Stimulated activated CD8-positive, alpha-beta memory T cell treated with anti-CD3 and anti-CD28 coated beads, Interleukin-12 subunit alpha, Interleukin-12 subunit beta, amount 100 ng/mL, for 1 hour (primary cell): ENCODE measurements around the gene RELN.

Experiments
- DNase-seq: peaks from one replicate; pipeline ENCODE4 v3.0.0-alpha.2; 2020; ENCODE audit warnings: low read depth

RELN gene

DNA sequence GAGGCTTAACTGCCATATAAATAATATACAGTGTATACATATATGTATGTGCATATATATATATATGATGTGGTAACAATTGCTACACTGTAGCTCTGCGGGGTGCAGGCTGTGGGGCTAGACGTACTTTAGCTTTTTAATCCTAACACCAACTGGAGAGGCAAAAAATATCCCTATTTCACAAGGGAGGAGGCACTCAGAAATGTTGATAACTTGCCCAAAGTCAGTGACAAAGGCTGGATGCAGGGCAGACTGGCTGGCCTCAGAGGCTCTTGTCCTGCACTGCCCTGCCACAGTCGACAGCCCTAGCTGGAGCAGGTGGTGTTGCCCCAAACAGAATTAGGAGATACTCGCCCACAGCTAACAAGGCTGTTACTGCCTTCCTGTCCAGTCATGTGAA is 1.5 kb upstream of the RELN start:
- DNase-seq: no peak

DNA sequence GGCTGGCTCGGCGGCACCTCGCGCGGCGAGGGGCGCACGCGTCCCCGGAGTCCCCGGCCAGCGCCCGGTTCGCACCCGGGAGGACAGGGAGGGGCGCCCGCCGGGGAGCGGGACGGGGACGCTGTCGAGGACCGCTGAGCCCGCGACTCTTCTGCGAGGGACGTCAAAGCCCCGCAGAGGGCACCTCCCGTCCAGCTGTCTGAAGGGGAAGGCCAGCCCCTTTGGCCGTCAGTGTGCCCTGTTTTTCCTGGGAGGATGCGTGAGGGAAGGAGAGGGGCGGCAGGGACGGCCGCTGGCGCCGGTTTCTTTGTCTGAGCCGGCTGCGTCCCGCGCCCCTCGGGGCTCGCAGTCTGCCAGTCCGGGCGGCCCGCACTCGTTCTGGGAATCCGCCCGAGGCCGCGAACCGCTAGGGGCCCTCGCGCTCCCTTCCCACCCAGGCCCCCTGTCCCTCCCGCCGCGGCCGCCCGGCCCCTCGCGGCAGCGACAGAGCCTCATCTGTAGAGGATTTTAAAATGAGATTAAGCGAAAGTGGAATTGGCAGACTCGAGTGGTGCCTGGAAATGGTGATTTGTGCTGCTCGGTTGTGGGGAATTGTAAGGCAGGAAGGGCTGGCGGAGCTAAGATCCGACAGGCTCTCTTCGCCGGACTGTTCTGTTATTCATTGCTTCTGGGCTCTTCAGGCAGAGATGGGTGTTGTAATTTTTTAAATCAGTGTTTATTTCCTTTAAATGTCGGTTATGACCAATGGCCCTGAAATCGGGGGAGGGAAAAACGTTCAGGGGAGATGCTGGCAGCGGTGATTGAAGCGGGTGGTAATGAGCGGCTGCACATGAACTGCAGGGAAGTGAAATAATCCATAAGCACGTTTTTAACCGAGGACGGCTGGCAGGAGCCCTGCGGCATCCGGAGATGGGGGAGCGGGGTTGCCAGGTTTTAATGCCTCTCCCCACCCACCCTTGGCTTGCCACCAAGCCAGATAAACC is 618 bp upstream of the RELN start:
- DNase-seq: no peak

DNA sequence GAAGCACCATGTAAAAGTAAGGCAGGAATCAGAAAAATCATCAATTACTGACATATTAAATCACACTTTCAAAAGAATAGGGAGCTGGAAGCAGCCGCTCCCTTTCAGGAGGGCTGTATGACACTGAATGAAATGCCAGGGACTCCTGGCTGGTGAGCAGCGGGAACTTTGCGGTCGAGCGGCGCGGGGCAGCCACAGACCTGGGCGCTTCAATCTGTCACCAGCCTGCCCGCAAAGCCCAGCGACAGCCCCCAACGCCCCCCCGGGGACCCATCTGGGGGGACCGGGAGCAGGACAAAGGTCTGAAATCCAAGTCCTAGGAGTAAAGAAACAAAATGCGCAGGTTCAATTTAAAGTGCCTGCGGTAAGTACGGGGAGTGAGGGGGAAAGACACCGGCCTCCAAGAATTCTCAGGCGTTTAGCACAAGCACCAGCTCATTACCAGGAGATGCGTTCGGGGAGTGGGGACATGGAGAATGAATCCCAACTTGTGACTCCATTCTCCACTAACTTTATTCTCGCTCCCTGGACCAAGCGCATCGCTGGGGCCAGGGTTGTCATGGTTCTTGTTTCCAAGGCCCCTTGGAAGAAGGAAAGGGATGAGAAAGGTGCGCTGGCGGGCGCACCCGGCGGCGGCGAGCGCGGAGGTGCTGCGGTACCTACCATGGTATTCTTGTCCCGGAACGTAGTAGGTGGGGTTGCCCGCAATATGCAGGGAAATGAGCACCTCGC is 824 bp downstream of the RELN start:
- DNase-seq: no peak

DNA sequence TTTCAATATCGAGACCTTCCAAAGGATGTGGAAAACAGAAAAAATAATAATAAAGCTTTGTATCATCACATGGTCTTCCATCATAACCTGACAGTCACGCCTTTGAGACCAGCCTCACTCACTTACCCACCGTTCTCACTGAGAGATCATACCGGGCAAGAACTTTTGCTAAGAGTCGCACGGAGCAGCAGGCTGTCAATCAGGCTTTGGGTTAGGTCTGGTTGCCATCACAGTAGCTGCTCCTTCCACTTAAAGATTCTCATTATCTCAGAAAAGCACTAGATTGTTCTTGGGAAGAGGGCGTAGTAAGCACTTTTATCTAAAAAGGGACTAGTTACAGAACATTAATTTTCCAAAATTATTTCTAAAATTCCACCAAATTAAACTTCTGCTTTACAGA is 2.0 kb downstream of the RELN start:
- no peak for DNase-seq

DNA sequence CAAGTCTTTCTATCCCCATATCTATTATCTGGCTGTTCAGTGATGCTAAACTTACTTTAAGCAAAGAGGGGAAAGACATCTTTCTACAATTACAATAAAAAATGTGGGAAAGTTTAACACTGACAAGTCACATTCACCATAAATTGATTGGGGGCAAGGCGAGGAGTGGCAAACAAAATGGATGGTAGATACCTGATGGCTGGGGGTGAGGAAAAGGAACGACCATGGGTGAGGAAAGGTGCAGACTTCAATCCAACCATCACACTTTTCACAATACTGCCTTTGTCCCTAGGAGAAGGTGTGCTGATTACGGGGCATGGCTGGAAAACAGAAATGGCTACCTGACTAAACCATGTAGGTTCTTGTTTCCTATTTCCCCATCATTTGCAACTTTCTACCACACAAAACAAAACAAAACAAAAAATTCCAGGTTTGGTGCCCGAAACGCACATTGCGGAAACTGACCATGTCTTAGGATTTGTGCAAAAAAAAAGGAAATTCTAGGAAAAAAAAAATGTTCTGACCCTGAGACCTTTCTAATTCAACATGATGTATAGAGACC is 3.8 kb downstream of the RELN start:
- no peak for DNase-seq

DNA sequence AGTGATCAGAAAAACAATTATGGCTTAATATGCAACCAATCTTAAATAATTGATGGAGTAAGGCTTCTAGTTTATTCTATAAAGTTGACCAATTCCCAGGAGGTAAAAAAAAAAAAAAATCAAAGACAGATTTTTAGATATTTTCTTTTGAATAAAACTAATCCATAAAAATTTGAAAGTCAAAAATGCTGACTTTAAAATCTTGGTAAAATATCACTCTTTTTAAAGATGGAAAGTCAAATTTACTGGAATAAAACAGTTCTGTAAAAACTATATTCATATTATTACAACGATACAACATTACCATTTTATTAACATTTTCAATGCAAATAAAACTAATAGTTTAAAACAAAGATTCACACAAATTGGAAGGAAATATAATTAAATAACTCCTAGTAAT is 5.4 kb downstream of the RELN start:
- no peak for DNase-seq

DNA sequence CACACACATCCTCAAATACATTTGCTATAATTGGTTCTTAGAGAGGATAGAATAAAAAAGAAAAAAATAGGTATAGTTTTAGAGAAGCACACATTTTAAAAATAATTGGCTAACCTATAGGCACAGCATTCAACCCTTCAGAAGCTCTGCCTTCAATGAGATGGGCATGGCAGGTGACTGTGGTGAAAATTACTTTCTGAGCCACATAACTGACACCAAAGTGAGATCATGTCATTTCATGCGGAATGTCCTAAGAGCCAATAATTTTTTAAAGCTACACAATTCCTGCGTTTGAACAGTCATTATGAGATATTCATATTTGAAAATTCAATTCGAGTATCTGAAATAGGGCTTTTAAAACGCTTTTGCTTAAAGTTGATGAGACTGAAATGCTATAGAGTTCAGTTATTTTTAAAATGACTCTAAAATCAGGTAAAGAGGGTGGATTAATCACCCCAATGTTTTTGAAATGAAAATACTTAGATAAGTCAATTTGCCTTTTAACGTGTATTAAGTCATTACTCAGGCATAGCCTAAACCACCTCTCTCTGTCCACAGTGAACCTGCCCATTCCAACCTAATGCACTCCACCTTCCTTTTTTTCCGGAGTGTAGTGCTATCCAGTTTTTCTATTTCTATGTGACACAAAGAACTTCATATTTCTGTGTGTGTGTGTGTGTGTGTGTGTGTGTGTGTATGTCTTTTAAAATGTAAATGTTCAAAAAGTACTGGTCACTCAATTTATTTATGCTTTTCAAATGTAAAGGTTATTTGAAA is 6.1 kb downstream of the RELN start:
- DNase-seq: no peak

DNA sequence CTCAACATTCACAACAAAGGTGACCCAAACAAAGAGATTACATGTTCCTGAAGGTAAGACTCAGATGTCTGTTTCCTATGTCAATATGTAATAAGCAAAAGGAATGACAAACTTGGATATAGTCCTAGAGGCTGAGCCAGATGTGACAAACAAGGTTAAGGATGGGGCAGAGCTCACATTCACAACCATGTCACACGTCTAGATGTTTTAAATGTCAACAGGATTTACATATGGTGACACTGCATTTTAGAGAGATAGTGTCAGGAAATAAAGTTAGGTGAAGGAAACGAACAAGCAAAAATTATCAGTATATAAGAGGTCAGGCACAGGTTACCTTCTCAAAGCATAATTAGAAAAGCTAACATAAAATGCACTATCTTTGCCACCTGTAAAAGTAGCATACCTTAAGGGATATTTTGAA is 8.4 kb downstream of the RELN start:
- DNase-seq: no peak

DNA sequence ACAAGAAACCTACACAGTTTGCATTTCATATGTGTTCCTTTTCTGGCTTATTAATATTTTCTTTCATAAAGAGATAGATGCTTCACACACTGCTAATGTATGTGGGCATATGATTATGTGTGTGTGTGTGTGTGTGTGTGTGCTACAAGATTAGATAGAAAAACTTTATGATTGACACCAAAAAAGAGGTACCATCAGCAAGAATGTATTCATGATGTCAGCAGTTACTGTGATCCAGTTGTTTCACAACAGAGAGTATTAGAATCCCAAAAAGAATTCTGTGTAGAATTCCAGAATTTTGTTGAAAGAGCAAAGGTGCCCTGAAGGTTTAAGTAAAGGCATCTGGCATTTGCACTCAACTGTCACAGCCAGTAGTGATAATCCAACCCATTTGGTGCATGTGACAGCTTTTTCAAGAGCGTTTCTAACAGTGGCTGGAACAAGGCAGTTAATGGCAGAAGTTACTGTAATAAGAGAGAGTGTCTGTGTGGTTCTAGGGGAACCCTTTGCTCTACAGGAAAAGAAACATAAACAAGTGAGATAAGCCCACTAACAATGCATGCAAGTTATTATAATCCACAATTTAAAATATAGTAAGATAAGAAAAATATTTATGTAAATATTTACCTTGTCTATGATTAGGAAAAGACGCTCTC is 16.6 kb downstream of the RELN start:
- DNase-seq: no peak

DNA sequence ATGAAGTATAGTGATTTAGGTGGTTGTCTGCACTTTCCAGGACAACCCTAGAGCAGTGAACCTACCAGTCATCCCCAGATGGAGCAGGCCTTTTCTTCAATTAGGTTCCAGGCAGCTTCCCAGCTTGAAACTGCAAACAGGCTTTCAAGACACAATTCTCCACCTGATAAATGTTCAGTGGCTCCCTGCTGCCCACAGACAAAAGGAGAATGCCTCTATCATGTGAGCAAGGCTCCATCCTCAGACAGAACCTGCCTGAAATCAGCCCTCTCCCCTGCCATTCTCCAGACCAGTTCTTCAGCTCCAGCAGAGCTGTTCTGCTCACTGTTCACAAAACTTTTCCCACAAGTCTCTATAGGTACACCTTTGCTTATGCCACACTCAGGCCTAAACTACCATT is 22.1 kb downstream of the RELN start:
- DNase-seq: no peak

DNA sequence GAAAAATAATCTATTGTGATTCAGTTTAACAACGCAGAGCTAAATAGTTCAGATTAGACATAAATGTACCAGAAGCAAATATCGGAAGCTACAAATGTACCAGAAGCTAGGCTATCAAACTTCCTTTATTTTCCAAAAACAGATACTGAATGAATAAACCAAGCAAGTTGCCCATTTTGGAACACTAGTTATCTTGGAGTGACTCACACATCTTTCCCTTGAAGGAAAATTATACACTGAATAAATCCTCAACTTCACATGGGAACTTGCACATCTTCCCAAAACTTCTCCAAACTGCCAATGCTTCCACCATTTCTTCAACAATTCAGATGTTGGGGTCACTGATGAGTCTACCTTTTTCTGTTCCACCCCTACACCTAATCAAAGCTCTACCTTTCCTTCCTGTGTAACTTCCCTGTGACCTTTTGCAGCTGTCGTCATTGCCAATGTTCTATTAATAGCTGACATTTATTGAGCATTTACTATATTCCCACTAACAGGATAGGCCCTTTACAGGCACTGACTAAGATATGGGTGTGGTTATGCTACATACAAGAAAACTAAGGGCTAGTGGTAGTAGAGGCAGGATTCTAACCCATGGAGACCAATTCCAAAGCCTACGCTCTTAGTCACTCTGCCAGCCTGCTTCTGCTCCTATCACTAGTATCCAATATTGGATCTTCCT is 22.7 kb downstream of the RELN start:
- no peak for DNase-seq

DNA sequence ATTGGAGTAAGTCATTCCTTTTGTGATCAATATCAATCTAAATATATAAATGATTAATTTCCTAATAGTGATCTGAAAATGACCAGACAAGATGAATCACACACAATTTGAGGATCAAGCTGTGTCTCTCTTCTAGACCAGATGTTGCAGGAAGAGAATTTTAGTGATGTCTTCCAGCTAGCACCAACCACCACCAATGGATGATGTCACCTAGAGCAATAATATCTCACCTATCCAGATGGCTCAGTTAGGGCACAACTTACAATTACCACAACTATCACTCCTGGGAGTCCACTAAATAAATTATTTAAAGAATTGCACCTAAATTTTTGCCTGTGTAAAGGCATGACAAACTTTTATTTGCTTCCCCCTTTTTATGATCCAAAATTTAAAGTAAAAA is 25.2 kb downstream of the RELN start:
- no peak for DNase-seq

DNA sequence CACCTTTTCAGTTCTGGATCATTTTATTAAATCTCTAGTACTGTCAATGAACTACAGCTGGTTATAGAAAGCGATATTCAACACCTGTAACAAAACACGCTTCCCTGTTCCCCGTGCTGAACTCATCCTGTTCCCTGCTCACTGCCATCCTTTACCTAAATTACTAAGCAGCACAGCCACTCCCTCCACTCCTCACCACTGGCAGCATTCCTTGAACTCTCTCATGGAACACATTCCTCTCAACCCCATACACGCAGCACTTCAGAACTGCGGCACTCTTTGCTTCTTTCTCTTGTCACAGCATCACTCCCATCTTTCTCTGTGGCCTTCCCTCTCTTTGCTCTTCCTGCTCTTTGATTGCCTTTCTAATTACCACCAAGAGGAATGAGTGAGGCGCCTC is 27.4 kb downstream of the RELN start:
- no peak for DNase-seq

DNA sequence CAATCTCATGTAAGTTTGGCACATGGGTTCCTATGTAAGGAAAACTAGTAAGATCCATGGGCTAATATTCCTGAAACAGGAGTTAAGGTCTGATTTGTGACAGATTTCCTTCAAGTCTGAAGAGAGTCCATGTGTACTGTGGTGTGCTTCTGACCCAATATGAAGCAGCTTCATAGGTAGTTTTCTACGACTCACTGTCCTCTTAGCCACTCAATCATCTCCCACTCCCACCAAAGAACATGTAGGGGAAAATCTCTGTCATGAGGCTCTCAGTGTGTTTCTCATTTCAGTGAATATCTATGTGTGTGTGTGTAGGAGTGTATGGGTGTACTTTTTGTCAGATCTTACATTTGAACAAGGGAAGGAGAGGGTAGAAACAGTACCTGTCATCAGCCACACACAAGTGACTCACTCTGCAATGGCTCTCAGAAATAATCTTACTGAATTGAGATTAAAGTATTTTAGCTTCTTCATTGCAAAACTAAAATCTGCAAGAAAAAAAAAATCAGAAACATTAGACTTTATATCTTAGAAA is 31.1 kb downstream of the RELN start:
- DNase-seq: no peak

DNA sequence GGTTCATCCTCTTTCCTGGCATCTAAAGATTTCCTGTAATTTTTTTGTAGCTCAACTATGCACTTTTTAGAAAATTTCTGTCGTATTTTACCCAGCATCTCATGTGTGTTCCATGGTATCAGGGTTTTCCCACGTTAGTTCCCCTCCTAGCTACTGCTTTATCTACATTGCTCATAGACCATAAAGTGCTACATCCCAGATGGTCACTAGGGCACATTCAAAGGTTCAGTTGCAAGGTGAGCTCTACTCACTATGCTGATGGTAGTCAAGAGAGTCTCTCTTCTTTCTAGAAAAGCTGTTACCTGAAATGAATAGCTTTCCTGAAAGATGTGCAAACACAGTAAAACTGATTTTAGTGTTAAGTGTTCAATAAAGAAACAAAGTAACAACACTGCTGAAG is 33.5 kb downstream of the RELN start:
- DNase-seq: no peak

DNA sequence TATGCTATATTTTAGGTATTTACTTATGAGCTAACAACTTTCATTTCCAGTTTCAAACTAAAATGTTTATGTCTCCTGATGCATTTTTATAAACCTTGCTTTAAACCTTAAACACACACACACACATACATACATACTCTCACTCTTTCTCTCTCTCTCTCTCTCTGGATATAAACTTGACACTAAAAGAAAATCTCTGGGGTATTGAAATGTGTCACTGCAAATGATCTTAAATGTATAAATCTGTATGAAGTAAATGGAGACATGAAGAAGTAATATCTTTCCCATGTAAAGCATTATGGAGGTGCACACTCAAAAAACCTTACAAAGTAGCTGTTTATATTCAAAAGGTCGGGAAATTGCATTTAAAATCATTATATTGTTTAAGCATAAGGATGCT is 37.0 kb downstream of the RELN start:
- no peak for DNase-seq

DNA sequence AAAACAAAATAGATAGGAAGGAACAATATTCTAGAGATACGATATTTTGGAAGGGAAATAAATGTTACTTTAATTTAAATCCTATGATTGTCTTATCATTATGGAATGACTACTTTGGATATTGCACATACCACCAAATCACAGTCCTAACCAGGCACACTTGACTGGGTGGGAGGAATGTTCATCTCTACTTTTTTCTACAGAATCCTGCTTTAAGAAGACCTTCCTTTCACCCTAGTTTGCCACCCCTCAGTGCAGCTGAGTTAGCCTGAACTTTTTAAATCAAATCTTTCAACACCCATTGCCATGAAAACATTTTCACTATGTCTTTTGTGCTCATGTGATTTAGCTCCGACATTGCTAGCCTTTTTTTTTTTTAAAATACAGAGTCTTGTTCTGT is 38.1 kb downstream of the RELN start:
- no peak for DNase-seq

DNA sequence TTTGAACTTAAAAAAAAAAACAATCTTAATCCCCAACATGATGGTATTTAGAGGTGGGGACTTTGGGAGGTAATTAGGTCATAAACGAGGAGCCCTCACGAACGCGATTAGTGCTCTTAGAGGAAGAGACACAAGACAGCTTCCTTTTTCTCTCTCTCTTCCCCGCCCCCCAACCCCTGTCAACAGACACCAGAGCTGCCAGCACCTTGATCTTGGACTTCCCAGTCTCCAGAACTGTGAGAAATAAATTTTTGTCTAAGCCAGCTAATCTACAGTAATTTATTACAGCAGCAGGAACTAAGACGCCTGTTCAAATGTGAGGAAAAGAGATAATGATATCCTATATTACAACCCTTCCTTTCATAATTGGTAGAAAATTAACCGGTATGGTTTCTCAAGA is 40.1 kb downstream of the RELN start:
- DNase-seq: no peak

DNA sequence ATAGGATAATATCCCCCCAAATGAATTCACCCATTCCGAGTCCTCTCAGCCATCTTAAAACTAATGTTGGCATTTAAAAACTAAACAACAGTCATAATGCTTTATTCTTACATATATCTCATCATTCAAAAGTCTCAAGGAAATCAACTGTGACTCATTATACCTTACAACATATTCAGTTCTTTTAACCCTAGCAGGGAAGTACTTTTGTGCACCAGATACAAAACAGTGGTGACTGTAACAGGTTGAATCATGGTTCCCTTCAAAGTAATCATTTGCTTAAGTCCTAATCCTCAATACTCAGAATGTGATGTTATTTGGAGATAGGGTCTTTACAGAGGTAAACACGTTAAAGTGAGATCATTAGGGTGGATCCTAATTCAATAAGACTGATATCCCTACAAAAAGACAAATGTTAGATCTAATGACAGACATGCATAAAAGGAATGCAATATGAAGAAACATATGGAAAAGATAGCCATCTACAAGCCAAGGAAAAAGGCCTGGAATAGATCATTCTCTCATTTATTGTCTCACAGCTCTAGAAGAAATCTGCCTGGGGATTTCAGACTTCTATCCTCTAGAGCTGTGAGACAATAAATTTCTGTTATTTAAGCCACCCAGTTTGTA is 42.3 kb downstream of the RELN start:
- no peak for DNase-seq

DNA sequence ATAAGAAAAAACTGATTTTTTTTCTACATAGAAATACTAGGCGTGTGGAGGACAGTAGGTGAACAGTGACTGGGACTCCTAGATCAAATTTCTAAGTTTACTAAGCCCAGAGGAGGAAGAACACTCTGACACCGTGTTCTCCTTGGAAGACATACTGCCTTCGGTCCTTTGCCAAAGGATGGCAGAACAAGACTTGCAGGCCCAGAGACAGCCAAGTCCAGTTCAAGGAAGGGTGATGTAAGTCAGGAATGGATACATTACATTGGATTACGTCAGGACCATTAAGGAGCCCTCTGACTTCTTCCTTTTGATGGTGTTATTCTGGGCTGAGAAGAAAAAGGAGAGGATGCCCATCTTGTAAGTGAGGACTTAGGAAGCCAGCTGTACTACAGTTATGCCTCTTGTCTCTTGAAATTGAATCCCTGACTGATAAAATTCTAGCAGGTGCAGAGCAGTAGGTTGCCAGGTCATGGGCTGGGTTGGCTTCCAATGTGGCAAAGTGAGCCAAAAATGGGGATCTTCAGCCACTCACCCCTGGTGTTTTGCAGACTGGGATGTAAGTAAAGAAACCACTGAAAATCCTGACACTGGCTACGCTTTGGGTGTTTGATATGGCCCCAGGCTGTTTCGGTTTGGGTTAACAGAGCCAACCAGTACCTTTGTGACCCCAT is 45.1 kb downstream of the RELN start:
- DNase-seq: no peak
